Embryonic facial prominence (tissue), 1 donor: ENCODE measurements around the gene PACS1.
"Not testable (repeated sequence)": the region's sequence is repeated elsewhere in the genome, so short reads cannot be mapped to it uniquely, and the experiment has no call there.

ENCODE experiments used
- DNase-seq: peaks from one replicate; pipeline ENCODE4 v3.0.0-alpha.2; 2016; ENCODE audit errors: extremely low spot score

PACS1 gene

GRCh38 chr11:66109294-66109693, 39.2 kb downstream of the PACS1 start:
- DNase-seq, result no peak

- DNase-seq, result no peak
Measured at GRCh38 chr11:66111158-66111557, 41.1 kb downstream of the PACS1 start.

GRCh38 chr11:66112041-66112491, 42.0 kb downstream of the PACS1 start:
- DNase-seq, result no peak

- DNase-seq, result no peak
Measured at GRCh38 chr11:66112601-66113499, 42.8 kb downstream of the PACS1 start.

GRCh38 chr11:66114957-66115356, 44.9 kb downstream of the PACS1 start:
- DNase-seq, result not testable (repeated sequence)

- DNase-seq, result no peak
Measured at GRCh38 chr11:66115638-66116301, 45.7 kb downstream of the PACS1 start.

GRCh38 chr11:66116576-66117361, 46.7 kb downstream of the PACS1 start:
- DNase-seq, result no peak

GRCh38 chr11:66118847-66119246, 48.8 kb downstream of the PACS1 start:
- no peak for DNase-seq

- DNase-seq, result no peak
Measured at GRCh38 chr11:66119348-66120133, 49.5 kb downstream of the PACS1 start.

- DNase-seq, result no peak
Measured at GRCh38 chr11:66121466-66121865, 51.4 kb downstream of the PACS1 start.

GRCh38 chr11:66123902-66124301, 53.8 kb downstream of the PACS1 start:
- DNase-seq, result no peak

GRCh38 chr11:66124564-66124963, 54.5 kb downstream of the PACS1 start:
- no peak for DNase-seq

GRCh38 chr11:66126064-66126463, 56.0 kb downstream of the PACS1 start:
- DNase-seq, result no peak

- DNase-seq, result peak; percentile 36
Measured at GRCh38 chr11:66126808-66127555, 56.9 kb downstream of the PACS1 start.

GRCh38 chr11:66130978-66131377, 60.9 kb downstream of the PACS1 start:
- DNase-seq, result no peak

GRCh38 chr11:66131937-66132632, 62.0 kb downstream of the PACS1 start:
- DNase-seq, result no peak

GRCh38 chr11:66133216-66133775, 63.2 kb downstream of the PACS1 start:
- DNase-seq, result no peak

GRCh38 chr11:66136752-66137123, 66.7 kb downstream of the PACS1 start:
- no peak for DNase-seq

- no peak for DNase-seq
Measured at GRCh38 chr11:66139817-66140404, 69.8 kb downstream of the PACS1 start.
